ENCODE results near the gene SPRN.
"Not testable (repeated sequence)": the region's sequence is repeated elsewhere in the genome, so short reads cannot be mapped to it uniquely, and the experiment has no call there.

Gene SPRN

DNA sequence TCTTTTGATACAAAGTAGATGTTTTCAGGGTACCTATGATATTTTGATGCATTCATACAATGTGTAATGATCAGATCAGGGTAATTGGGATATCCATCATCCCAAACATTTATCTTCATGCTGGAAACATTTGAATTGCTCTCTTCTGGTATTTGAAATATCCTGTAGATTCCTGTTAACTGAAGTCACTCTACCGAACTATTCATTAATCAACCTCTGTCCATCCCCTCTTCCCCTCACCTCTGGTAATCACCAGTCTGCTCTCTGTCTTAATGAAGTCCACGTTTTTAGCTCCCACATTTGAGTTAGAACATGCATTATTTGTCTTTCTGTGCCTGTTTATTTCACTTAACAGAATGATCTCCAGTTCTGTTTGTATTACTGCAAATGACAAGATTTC lies 19.2 kb downstream of the SPRN start:
- no peak for DNase-seq

DNA sequence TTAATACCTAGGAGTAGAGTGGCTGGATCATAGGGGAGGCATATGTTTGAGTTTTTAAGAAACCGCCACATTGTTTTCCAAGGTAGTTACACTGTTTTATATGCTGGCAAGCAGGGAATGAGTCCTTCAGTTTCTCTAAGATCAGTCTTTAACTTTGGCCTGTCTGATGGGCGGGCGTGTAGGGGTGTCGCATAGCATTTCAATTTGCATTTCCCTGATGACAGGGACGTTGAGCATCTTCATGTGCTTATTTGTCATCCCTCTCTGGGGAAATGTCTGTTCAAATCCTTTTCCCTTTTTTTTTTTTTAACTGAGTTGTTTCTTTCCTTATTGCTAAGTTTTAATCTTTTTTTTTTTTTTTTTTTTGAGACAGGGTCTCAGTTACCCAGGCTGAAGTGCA lies 20.6 kb downstream of the SPRN start:
- no peak for DNase-seq

DNA sequence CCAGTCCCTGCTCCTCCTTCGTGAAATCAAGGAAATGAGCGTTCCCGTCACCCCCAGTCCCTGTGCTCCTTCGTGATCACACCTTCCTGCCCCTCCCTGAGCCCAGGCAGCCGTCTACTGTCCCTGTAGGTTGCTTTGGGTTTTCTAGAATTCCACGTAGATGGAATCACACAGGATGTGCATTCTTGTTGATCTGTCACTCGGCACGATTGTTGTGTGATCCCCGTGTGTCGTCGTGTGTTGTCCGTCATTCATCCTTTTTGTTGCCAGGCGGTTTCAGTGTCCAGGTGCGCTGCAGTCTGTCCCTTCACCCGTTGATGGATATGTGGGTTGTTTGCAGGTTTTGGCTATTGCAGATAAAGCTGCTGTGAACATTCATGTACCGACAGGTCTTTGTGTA lies 21.1 kb downstream of the SPRN start:
- DNase-seq = no peak

DNA sequence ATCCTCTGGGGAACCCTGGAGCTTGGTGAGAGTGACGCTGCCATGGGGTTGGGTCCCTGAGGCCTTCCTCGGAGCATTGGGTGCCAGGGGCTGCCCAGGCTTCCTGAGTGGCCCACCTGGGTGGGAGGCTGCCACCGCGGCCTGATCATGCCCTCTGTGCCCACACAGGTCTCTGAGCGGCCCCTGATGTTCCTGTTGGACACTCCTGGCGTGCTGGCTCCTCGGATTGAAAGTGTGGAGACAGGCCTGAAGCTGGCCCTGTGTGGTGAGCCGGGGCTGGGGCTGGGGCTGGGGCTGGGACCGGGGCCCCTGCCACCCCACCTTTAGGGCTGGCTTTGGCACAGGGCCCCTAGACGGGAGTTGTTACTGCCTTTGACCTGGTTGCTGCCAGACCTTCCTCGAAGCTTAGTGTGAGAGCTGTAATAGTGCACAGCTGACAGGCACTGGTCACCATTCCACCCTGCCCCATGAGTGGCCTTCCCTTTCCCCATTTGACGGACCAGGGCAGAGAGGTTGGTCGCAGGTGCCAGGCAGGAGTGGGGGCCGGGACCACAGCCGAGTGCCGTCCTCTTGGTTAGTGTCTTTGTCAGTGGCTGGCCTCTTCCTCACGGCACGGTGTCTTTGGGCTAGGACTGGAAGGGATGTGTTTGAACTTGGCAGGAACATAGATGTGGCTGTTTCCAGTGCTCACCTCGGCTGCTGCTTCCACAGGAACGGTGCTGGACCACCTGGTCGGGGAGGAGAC lies 22.3 kb downstream of the SPRN start:
- no peak for DNase-seq

DNA sequence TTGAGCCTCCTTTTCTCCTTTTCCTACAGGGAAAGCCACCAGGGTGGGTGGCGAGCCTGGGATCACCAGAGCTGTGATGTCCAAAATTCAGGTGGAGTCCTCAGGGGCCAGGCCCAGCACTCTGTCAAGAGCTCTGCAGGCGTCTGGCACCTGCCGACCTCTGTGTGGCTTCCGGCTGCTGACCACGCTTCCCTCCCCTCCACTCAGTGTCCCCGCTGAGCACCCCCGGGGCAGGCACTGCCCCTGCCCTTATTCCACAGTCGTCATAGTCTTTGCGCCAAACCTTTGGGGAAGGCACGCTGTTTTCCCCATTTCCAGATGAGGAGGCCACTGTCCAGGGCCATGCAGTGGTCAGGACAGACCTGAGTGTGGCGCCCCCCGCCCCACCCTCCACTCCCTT lies 22.9 kb downstream of the SPRN start:
- no peak for DNase-seq

DNA sequence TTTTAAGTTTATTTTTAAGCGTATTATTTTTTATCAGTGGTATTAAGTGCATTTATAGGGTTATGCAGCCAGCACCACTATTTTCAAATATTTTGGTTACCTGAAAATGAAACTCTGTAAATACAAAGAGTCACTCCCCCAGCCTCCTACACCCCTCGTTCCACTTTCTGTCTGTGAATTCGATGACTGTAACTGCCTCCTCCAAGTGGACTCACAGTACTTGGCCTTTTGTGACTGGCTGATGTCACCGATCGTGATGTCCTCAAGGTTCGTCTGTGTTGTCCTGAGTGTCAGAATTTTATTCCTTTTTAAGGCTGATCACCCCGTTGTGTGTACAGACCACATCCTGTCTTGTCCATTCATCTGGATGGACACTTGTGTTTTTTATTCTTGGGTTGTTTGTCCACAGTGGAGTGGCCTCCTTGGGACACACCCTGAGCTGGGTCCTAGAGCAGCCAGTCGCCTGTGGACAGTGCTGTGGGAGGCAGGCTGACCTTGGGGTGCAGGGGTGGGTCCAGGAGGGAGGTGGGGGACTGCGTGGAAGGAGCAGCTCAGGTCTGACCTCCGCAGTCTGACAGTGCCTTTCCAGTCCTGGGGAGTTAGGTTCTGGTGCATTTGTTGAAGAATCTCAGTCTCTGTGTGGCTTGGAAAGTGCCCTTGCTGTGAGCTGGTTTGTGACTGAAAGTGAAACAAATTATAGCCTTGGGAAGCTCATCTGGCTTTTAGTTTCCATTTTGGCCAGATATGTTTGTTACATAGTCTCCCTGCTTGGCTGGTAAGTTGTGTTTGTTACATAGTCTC lies 23.6 kb downstream of the SPRN start:
- no peak for DNase-seq

DNA sequence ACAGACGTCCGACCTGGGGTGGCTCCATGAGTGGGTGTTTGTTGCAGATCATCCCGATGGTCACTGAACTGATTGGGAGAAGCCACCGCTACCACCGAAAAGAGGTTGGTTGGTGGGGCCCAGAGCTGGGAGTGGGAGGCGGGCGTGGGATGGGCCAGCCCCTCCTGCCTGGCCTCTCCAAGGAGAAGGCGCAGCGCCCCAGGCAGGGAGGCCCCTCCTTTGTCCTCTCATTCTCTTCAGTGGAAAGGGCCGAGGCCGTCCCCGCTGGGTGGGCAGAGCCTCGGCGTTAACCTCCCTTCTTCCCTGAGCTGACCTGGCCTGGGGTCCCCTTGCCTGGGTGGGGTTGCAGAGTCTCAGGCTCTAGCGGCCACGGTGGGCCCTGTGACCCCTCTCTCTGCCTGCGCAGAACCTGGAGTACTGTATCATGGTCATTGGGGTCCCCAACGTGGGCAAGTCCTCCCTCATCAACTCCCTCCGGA lies 25.3 kb downstream of the SPRN start:
- DNase-seq = no peak

DNA sequence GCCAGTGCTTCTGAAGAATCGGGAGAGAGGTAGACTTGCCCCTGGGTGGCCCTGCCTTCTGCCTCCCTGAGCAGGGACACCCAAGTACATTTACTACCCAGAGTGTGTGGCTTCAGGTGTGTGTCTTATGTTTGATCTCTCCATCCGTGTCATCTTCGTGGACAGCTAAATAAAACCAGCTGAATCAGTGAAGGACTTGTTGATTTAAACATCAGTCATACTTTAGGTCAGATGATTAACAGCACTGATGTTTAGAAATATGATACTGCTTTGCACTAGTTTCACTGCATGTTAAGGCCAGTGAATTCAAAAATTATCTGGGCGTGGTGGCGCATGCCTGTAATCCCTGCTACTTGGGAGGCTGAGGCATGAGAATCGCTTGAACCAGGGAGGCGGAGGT lies 26.5 kb downstream of the SPRN start:
- no peak for DNase-seq

DNA sequence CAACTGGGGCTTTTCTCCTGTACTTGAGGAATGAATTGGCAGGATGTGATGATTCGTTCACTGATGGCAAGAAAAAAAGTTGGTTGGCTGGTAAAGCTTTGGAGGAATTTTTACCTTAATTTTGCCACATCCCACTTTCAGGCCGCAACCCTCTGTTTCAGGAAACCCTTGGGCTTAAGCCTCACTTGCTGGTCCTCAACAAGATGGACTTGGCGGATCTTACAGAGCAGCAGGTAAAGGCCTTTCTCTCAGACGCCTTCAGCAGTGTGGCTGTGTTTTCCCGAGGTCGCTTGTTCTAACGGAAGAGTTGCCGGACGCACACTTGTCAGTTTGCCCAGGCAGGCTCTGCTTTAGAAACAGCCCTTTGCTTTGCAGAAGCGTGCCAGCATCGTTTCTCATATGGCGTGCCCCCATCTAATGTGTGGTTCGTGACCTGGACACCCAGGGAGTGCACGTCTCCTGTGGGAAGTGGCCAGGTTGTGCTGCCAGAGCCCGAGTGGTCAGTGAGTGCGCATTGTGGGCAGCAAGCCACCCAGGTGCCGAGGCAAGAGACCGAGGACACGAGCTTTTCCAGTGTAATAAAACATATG lies 28.3 kb downstream of the SPRN start:
- no peak for DNase-seq

DNA sequence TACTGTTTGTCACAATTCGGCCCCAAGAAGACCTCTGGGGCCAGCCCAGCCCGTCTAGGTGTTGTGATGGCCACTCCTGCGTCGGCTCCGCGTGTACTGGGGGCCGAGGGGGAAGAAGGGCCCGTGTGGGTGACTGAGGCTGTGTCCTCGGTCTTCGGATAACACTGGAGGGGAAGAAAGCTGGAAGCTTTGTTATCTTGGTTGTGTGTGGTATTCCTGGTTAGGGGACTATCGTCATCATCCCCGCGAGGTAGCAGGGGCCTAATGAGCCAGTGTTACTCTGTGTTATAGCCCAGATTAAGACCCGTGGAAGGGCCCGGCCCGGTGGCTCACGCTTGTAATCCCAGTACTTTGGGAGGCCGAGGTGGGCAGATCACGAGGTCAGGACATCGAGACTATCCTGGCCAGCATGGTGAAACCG lies 29.6 kb downstream of the SPRN start:
- no peak for DNase-seq

DNA sequence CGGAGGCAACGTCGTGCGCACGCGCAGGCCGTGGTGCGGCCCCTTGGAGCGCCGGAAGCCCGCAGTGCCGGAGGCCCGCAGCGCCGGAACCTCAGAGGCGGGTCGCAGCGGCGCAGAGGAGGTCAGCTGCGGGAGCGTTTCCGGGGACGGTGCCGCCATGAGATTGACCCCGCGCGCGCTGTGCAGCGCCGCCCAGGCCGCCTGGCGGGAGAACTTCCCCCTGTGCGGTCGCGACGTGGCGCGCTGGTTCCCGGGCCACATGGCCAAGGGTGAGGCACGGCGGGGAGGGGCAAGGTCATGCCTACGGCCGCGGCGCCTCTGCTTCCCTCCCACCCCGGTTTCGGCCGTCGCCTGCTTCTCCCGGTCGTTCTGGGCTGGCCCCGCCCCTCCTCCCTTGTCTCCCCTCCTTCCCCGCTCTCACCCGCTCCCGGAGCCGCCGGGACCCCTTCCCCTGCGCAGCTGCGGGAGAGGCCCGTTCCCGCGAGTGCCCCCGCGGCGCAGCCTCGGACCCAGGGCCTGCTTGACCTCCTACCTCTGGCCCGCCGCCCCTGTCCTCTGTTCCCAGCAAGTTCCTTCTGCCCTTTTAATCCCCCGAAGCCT lies 30.3 kb downstream of the SPRN start, which contains the start of gene MTG1:
Gene MTG1, plus strand, starts transcription at position 94 of the 600 bp plus-strand sequence. Its CDS starts 64 bp downstream, at position 158.
- DNase-seq = peak; percentile 91

DNA sequence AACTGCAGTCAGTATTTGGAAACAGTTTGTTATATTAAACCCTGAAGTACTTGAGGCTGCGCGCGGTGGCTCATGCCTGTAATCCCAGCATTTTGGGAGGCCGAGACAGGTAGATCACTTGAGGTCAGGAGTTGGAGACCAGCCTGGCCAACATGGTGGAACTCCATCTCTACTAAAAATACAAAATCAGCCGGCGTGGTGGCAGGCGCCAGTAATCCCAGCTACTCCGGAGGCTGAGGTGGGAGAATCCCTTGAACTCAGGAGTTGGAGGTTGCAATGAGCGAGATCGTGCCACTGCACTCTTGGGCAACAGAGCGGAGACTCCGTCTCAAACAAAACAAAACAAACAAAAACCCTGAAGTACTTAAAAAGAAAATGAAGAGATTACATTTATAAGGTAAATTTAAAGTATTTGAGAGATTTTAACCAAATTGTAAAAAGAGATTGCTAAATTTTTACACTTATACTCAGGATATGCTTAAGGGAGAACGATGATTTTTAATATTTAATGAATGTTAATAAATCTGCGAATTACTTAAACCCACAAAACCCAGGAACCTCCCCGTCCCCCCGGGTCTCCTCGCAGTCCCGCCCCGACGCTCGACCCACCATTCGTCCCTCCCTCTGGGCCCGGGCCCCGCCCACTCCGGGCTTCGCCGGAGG lies 30.9 kb downstream of the SPRN start:
- DNase-seq = no peak

DNA sequence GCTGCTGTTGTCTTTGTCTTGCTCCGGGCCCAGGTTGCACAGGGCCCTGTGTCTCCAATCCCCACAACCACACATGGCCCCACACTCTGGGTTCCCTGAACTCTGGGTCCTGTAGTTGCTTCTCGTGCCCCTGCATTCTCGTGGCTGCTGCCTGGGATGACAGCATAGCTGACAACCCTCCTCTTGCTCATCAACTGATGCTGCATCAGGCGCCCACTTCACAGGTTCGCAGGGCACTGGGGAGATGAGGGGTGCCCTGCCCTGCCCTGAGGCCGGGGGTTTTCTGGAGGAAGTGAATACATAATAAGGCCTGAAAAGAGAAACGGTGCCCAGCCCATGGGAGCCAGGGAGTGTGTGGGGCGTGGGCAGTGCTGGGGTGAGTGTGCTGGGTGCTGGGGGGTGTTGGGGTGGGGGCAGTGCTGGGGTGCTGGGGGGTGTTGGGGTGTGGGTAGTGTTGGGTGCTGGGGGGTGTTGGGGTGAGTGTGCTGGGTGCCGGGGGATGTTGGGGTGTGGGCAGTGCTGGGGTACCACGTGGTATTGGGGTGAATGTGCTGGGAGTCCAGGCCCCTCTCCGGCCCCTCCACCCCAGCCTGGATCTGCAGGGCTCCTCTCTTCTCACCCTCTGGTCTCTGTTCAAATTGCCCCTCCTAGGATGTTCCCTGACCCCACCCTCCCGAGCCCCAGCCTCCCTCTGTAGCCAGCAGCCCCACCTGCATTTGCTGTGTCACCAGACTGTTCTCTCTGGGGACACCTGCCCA lies 32.5 kb downstream of the SPRN start:
- DNase-seq = no peak

DNA sequence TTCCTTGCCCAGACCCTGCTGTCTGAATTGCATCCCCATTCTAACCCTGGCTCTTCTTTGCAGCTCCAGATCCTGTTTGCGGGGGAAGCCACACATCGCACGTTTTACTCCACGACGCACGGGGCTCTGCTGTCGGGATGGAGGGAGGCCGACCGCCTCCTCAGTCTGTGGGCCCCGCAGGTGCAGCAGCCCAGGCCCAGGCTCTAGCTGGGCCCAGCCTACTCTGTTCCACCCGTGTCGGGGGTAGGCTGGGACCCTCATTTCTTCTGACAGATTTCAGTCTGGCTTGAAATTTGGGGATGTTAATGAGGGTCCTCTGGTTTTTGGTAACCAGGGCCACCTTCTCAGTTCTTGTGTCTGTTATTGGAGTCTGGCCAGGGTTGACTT lies 33.2 kb downstream of the SPRN start:
- no peak for DNase-seq

DNA sequence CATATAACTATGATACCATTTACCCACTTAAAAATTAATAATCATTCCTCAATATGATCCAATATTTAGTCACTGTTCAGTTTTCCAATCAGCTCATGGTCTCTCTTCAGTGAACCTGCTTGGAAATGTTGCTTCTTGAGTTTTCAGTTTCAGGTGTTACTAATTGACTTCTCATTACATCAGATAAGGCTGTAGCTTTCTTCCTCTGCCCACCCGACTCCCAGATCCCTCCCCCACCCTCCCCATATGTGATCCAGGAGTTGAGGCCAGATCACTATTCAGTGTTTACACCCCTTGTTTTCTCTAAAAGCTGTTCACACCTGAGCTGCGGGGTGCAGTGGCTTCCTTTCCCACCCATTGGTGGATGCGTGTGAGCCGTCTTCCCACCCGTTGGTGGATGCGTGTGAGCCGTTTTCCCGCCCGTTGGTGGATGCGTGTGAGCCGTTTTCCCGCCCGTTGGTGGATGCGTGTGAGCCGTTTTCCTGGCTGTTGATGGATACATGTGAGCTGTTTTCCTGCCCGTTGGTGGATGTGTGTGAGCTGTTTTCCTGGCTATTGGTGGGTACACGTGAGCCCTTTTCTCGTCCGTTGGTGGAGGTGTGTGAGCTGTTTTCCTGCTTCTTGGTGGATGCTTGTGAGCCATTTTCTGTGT lies 33.7 kb downstream of the SPRN start:
- no peak for DNase-seq

DNA sequence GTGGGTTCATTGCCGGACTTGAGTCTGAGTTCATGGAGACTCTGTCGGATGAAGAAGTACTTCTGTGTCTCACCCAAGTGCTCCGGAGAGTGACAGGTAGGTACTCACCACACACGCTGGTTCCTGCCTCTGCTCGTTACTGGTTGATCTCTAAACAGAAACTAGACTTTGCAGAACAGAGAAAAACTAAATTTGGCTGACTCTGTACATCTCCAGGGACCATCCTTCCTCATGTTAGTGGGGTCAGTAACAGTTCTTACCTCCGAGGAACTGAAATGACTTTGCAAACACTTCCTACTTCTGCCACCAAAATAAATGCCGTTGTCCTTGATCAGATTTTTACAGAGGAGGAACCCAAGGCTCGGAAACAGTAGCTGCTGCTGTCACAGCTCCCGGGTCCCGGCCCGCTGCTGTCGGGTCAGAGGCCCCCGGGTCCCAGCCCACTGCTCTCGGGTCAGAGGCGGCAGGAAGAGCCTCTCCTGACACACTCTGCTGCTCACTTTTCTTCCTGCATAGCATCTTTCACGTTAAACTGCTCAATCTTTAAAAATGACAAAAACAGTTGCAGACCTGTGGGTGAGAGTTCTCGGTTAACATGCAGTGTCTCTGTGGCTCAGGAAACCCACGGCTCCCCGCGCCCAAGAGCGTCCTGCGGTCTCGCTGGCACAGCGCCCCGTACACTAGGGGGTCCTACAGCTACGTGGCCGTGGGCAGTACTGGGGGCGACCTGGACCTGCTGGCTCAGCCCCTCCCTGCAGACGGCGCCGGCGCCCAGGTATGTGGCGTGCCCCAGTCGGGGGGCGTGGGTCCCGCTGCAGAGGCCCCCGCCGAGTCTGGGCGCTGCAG lies 35.2 kb downstream of the SPRN start:
- DNase-seq = peak; percentile 42

DNA sequence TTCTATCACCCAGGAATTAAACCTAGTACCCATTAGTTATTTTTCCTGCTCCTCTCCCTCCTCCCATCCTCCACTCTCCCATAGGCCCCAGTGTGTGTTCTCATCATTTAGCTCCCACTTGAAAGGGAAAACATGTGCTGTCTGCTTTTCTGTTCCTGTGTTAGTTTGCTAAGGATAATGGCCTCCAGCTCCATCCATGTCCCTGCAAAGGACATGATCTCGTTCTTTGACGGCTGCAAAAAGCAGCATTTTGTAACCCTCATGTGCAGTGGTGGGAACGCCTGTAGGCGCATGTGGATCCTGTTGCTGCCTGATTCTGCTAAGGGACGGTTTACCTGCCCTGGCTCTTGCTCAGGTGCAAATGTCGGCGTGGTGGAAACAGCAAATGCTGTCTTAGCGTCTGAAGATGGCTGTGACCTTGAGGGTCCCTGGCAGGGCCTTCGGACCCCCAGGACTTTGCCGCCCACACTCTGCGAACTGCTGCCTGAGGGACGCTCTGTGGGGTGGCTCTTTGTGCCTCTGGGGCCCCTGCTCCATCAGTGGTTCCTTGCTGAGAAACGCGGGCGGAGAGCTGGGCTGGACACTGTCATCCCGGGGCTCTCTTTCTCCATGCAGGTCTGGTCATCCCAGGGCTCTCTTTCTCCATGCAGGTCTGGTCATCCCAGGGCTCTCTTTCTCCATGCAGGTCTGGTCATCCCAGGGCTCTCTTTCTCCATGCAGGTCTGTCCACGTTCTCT lies 36.0 kb downstream of the SPRN start:
- DNase-seq = peak; percentile 35

DNA sequence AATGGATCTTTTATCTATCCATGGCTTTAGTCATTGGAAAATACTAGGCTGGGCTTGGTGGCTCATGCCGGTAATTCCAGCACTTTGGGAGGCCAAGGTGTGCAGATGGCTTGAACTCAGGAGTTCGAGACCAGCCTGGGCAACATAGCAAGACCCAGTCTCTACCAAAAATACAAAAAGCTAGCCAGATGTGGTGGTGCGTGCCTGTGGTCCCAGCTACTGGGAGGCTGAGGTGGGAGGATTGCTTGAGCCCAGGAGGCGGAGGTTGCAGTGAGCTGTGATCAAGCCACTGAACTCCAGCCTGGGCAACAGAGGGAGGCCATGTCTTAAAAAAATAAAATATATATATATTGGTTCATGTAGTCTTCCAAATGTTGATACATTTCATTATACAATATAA lies 37.5 kb downstream of the SPRN start:
- DNase-seq = not testable (repeated sequence)

DNA sequence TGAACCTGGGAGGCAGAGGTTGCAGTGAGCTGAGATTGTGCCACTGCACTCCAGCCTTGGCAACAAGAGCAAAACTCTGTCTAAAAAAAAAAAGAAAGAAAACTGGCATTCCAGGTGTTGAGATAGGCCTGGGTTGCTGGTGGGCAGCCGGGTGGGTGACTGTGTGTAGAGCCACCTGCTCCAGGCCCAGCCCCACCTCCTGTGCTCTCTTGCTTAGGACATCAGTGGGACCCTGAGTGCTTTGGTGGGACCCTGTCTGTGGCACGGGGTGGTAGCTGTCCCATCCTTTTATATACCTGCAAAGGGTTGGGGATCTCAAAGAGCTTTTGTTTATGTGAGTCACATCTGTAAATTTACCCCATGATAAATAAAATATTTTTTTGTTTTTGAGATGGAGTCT lies 39.2 kb downstream of the SPRN start:
- no peak for DNase-seq

DNA sequence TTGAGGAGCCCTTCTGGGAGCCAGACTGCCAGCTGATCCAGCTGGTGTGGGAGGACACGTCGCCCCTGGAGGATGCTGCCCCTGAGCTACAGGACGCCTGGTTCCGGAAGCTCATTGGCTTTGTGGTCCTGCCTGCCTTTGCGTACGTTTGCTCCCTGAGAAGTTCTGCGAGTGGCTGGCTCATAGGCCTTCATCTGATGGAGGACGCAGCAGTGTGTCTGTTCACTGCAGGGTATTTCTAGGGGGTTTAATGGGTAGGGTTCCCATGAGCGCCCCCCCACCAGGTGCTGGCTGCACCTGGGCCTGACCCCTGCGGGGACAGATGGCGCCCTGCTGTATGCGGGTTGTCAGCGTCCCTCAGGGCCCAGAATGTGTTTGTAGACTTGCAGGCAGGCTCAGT lies 40.4 kb downstream of the SPRN start:
- no peak for DNase-seq
